GM23338 (cell line): ENCODE data around the gene PUS3. TPM values are rescaled to one million over a fixed set of nuclear protein-coding genes. Genes with fewer than 3 reads are reported as not detected.

Experiments
- ATAC-seq: fragments of 200-7000 bp; cut with Tn5 transposase; 3 replicates; pipeline ENCODE4 v1.9.1; 2020
- DNase-seq: peaks from one replicate; pipeline ENCODE4 v3.0.0-alpha.2; 2015; ENCODE audit warnings: low spot score
- H2AFZ ChIP-seq: fragments of 200-600 bp; sonication (generic); 2 replicates; pipeline ENCODE4 v1.8.0; 2016; ENCODE audit warnings: antibody characterized with exemption, mild to moderate bottlenecking, moderate library complexity
- H3F3A ChIP-seq: fragments of 200-600 bp; sonication (generic); replicated peaks from 2 replicates; pipeline ENCODE4 v1.8.0; 2017; ENCODE audit warnings: antibody characterized with exemption, mixed run types, low read depth
- H3K27ac ChIP-seq: fragments of 200-600 bp; sonication (generic); 2 replicates; pipeline ENCODE4 v1.6.1; 2016; ENCODE audit warnings: low read depth
- H3K27me3 ChIP-seq: fragments of 200-600 bp; sonication (generic); 2 replicates; pipeline ENCODE4 v1.8.0; 2016; ENCODE audit warnings: mild to moderate bottlenecking, mixed run types, moderate library complexity; ENCODE audit not compliant: insufficient read depth
- H3K36me3 ChIP-seq: fragments of 200-600 bp; sonication (generic); 2 replicates; pipeline ENCODE4 v1.8.0; 2016; ENCODE audit warnings: mild to moderate bottlenecking; ENCODE audit not compliant: insufficient read depth
- H3K4me1 ChIP-seq: fragments of 200-600 bp; sonication (generic); 2 replicates; pipeline ENCODE4 v1.8.0; 2016; ENCODE audit warnings: mild to moderate bottlenecking, moderate library complexity; ENCODE audit not compliant: insufficient read depth
- H3K4me2 ChIP-seq: fragments of 200-600 bp; sonication (generic); 2 replicates; pipeline ENCODE4 v1.7.1; 2017; ENCODE audit warnings: mixed run types
- H3K4me3 ChIP-seq: fragments of 200-600 bp; sonication (generic); 2 replicates; pipeline ENCODE4 v1.6.1; 2016; ENCODE audit warnings: mixed run types
- H3K79me2 ChIP-seq: fragments of 200-600 bp; sonication (generic); replicated peaks from 2 replicates; pipeline ENCODE4 v1.8.0; 2017; ENCODE audit warnings: mild to moderate bottlenecking; ENCODE audit not compliant: insufficient read depth
- H3K9me2 ChIP-seq: fragments of 200-600 bp; sonication (generic); 2 replicates; pipeline ENCODE4 v1.8.0; 2017; ENCODE audit not compliant: insufficient read depth
- H4K20me1 ChIP-seq: fragments of 200-600 bp; sonication (generic); replicated peaks from 2 replicates; pipeline ENCODE4 v1.8.0; 2017; ENCODE audit warnings: mild to moderate bottlenecking; ENCODE audit not compliant: insufficient read depth
- H3K27ac Mint-ChIP-seq: 2 replicates; pipeline ENCODE4 v1.8.0; 2020; ENCODE audit warnings: inconsistent platforms, mild to moderate bottlenecking, moderate library complexity, mixed read lengths
- H3K27me3 Mint-ChIP-seq: 3 replicates; pipeline ENCODE4 v1.8.0; 2022; ENCODE audit warnings: low read depth, mild to moderate bottlenecking, moderate library complexity, mixed read lengths, inconsistent platforms; ENCODE audit not compliant: insufficient read depth, poor library complexity
- H3K36me3 Mint-ChIP-seq: 3 replicates; pipeline ENCODE4 v1.8.0; 2021; ENCODE audit warnings: low read depth, mild to moderate bottlenecking, inconsistent platforms, moderate library complexity, mixed read lengths
- H3K4me1 Mint-ChIP-seq: 3 replicates; pipeline ENCODE4 v1.8.0; 2020; ENCODE audit warnings: mild to moderate bottlenecking, inconsistent platforms, mixed read lengths
- H3K4me3 Mint-ChIP-seq: 3 replicates; pipeline ENCODE4 v1.8.0; 2021; ENCODE audit warnings: moderate library complexity, mild to moderate bottlenecking, inconsistent platforms, mixed read lengths
- H3K9me3 Mint-ChIP-seq: 3 replicates; pipeline ENCODE4 v1.8.0; 2020; ENCODE audit warnings: moderate library complexity, mild to moderate bottlenecking, inconsistent platforms, mixed read lengths
- EZH2phosphoT487 ChIP-seq: fragments of 200-600 bp; sonication (generic); IDR thresholded peaks from one replicate; pipeline ENCODE4 v1.8.1; 2018; ENCODE audit warnings: antibody characterized with exemption; ENCODE audit not compliant: unreplicated experiment
- JUNB ChIP-seq: IDR thresholded peaks from one replicate; pipeline ENCODE4 v1.6.1; 2016; ENCODE audit warnings: antibody characterized with exemption; ENCODE audit not compliant: unreplicated experiment
- NANOG ChIP-seq: IDR thresholded peaks from 2 replicates; pipeline ENCODE4 v1.6.1; 2016; ENCODE audit warnings: antibody characterized with exemption, borderline replicate concordance
- ZNF114 ChIP-seq: fragments of 250-450 bp; sonication (Bioruptor Pico); IDR thresholded peaks from 2 replicates; pipeline ENCODE4 v1.5.0; 2020; ENCODE audit warnings: mild to moderate bottlenecking, moderate library complexity
- ZNF331 ChIP-seq: fragments of 250-450 bp; sonication (Bioruptor Pico); IDR thresholded peaks from 2 replicates; pipeline ENCODE4 v1.5.0; 2020; ENCODE audit warnings: low read depth, mild to moderate bottlenecking, moderate library complexity
- polyA plus RNA-seq: library from polyadenylated mRNA; unstranded; fragments of >200 nt; fragmentation: Nextera tagmentation; extraction: Ambion mirVana; gene quantifications from 2 replicates; pipeline ENCODE4 v1.2.1, GENCODE V29; 2016
- total RNA-seq: library from RNA; depleted of rRNA; stranded (reverse); fragments of >200 nt; shearing (Covaris generic); gene quantifications from 2 replicates; pipeline ENCODE4 v1.2.3, GENCODE V29; 2014
- TF ChIP-seq, protein P1 (sequence below), 2 experiments: fragments of 200-600 bp in 1 of 2; sonication (generic) in 1 of 2; conservative IDR thresholded peaks; 2 replicates each; pipeline versions ENCODE4 v1.5.1 to v1.6.1; 2016 to 2017; ENCODE audit warnings: antibody characterized with exemption in 2 of 2, low read depth in 2 of 2, mild to moderate bottlenecking in 2 of 2, moderate library complexity in 1 of 2
- TF ChIP-seq, protein P2 (sequence below): fragments of 250-450 bp; sonication (Bioruptor Pico); IDR thresholded peaks from 2 replicates; pipeline ENCODE4 v1.5.0; 2020; ENCODE audit warnings: mild to moderate bottlenecking, moderate library complexity

The PUS3 gene
- total and polyA plus RNA-seq, 2 experiments from 2014 or later, result 15.8 to 24.1 TPM

DNA sequence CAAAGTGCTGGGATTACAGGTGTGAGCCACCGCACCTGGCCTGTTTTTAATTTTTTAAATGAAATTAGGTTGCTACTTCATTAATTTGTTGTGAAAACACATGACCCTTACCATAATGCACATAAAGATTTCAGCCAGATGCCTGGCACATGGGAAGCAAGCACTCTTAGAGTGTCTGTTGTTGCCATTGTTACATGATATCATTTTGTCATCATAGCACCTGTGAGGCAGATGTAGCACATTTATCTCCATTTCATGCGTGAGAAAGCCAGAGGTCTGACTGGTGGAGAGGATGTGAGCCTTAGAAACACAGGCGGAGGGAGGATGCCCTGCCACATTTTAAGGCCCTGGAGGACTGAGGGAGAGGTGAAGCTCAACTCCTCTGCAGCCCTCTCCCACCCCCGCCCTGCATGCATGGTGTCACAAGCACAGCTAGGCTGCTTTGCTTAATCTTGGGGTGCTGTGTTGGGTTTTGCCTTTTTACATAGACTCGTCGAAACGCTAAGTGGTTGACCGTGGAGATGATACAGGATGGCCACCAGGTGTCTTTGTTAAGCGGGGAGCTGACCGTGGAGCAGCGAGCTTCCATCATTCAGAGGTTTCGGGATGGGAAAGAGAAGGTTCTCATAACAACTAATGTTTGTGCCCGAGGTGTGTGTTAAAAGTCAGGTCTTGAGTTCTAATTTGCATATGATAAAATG, 15.3 kb upstream of the PUS3 start:
- H3K4me1 Mint-ChIP-seq, result peaks cover 8% of the 10 kb centered on the region; the same call in 2 of the 3 replicates
- no peak for TF ChIP-seq ZNF114 (CRISPR knock-in tag)
- TF ChIP-seq, protein P1, sequence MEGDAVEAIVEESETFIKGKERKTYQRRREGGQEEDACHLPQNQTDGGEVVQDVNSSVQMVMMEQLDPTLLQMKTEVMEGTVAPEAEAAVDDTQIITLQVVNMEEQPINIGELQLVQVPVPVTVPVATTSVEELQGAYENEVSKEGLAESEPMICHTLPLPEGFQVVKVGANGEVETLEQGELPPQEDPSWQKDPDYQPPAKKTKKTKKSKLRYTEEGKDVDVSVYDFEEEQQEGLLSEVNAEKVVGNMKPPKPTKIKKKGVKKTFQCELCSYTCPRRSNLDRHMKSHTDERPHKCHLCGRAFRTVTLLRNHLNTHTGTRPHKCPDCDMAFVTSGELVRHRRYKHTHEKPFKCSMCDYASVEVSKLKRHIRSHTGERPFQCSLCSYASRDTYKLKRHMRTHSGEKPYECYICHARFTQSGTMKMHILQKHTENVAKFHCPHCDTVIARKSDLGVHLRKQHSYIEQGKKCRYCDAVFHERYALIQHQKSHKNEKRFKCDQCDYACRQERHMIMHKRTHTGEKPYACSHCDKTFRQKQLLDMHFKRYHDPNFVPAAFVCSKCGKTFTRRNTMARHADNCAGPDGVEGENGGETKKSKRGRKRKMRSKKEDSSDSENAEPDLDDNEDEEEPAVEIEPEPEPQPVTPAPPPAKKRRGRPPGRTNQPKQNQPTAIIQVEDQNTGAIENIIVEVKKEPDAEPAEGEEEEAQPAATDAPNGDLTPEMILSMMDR (conservative IDR thresholded peaks at IDR 0.05; ENCODE audit: low read depth in 2 of 2), result peak; percentile 36 to 41
- no peak for TF ChIP-seq JUNB
- TF ChIP-seq ZNF331, result no peak
- TF ChIP-seq EZH2phosphoT487, result no peak
- no peak for TF ChIP-seq NANOG
- TF ChIP-seq, protein P2, sequence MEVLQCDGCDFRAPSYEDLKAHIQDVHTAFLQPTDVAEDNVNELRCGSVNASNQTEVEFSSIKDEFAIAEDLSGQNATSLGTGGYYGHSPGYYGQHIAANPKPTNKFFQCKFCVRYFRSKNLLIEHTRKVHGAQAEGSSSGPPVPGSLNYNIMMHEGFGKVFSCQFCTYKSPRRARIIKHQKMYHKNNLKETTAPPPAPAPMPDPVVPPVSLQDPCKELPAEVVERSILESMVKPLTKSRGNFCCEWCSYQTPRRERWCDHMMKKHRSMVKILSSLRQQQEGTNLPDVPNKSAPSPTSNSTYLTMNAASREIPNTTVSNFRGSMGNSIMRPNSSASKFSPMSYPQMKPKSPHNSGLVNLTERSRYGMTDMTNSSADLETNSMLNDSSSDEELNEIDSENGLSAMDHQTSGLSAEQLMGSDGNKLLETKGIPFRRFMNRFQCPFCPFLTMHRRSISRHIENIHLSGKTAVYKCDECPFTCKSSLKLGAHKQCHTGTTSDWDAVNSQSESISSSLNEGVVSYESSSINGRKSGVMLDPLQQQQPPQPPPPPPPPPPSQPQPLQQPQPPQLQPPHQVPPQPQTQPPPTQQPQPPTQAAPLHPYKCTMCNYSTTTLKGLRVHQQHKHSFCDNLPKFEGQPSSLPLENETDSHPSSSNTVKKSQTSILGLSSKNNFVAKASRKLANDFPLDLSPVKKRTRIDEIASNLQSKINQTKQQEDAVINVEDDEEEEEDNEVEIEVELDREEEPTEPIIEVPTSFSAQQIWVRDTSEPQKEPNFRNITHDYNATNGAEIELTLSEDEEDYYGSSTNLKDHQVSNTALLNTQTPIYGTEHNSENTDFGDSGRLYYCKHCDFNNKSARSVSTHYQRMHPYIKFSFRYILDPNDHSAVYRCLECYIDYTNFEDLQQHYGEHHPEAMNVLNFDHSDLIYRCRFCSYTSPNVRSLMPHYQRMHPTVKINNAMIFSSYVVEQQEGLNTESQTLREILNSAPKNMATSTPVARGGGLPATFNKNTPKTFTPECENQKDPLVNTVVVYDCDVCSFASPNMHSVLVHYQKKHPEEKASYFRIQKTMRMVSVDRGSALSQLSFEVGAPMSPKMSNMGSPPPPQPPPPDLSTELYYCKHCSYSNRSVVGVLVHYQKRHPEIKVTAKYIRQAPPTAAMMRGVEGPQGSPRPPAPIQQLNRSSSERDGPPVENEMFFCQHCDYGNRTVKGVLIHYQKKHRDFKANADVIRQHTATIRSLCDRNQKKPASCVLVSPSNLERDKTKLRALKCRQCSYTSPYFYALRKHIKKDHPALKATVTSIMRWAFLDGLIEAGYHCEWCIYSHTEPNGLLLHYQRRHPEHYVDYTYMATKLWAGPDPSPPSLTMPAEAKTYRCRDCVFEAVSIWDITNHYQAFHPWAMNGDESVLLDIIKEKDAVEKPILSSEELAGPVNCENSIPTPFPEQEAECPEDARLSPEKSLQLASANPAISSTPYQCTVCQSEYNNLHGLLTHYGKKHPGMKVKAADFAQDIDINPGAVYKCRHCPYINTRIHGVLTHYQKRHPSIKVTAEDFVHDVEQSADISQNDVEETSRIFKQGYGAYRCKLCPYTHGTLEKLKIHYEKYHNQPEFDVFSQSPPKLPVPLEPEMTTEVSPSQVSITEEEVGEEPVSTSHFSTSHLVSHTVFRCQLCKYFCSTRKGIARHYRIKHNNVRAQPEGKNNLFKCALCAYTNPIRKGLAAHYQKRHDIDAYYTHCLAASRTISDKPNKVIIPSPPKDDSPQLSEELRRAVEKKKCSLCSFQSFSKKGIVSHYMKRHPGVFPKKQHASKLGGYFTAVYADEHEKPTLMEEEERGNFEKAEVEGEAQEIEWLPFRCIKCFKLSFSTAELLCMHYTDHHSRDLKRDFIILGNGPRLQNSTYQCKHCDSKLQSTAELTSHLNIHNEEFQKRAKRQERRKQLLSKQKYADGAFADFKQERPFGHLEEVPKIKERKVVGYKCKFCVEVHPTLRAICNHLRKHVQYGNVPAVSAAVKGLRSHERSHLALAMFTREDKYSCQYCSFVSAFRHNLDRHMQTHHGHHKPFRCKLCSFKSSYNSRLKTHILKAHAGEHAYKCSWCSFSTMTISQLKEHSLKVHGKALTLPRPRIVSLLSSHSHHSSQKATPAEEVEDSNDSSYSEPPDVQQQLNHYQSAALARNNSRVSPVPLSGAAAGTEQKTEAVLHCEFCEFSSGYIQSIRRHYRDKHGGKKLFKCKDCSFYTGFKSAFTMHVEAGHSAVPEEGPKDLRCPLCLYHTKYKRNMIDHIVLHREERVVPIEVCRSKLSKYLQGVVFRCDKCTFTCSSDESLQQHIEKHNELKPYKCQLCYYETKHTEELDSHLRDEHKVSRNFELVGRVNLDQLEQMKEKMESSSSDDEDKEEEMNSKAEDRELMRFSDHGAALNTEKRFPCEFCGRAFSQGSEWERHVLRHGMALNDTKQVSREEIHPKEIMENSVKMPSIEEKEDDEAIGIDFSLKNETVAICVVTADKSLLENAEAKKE, result no peak
- no peaks in the 10 kb centered on the region for H3F3A ChIP-seq
- peaks cover 1% of the 10 kb centered on the region for H3K27me3 Mint-ChIP-seq
- H3K27ac ChIP-seq, result no peak overlapping the region
- H3K4me2 ChIP-seq, result no peak overlapping the region
- H3K4me3 Mint-ChIP-seq, result no peak overlapping the region; the same call in 2 of the 3 replicates
- H3K4me3 ChIP-seq, result no peak overlapping the region
- no peaks in the 10 kb centered on the region for H4K20me1 ChIP-seq
- no peak overlapping the region for H2AFZ ChIP-seq
- no peak overlapping the region for H3K27ac Mint-ChIP-seq
- no peaks in the 10 kb centered on the region for H3K79me2 ChIP-seq
- no peaks in the 10 kb centered on the region for H3K27me3 ChIP-seq
- no peaks in the 10 kb centered on the region for H3K9me2 ChIP-seq
- H3K9me3 Mint-ChIP-seq, result no peaks in the 10 kb centered on the region
- H3K36me3 ChIP-seq, result no peaks in the 10 kb centered on the region
- peak; percentile 53 for DNase-seq
- peak; percentile 65 for ATAC-seq
- H3K36me3 Mint-ChIP-seq, result no peaks in the 10 kb centered on the region
- no peaks in the 10 kb centered on the region for H3K4me1 ChIP-seq
